LNCaP clone FGC (cell line): Measurements from ENCODE around the gene SYPL1.
"Not testable (repeated sequence)": the region's sequence is repeated elsewhere in the genome, so short reads cannot be mapped to it uniquely, and the experiment has no call there.

ENCODE experiments used
- DNase-seq: peaks from one replicate; pipeline ENCODE4 v3.0.0-alpha.2; 2011; ENCODE audit warnings: low read depth
- H3K4me3 ChIP-seq: 2 replicates; pipeline ENCODE4 v1.5.1; 2011; ENCODE audit warnings: mild to moderate bottlenecking, low read depth, low read length, control low read depth
- CTCF ChIP-seq: IDR thresholded peaks from 2 replicates; pipeline ENCODE4 v1.5.1; 2012; ENCODE audit warnings: mild to moderate bottlenecking; ENCODE audit not compliant: control insufficient read depth, insufficient read depth; ENCODE audit errors: extremely low read depth

The SYPL1 gene

GRCh38 chr7:106142136-106142535 is 30.0 kb upstream of the SYPL1 start:
- no peak overlapping the region for H3K4me3 ChIP-seq
- TF ChIP-seq CTCF = no peak
- DNase-seq = no peak

- DNase-seq = no peak
- H3K4me3 ChIP-seq = no peak overlapping the region
- no peak for TF ChIP-seq CTCF
Observed at GRCh38 chr7:106140406-106141173, 28.5 kb upstream of the SYPL1 start.

GRCh38 chr7:106139265-106140251 is 27.4 kb upstream of the SYPL1 start:
- no peak for DNase-seq
- no peak for TF ChIP-seq CTCF
- no peak overlapping the region for H3K4me3 ChIP-seq

- TF ChIP-seq CTCF = no peak
- DNase-seq = no peak
- no peak overlapping the region for H3K4me3 ChIP-seq
Observed at GRCh38 chr7:106138776-106139175, 26.7 kb upstream of the SYPL1 start.

- not testable (repeated sequence) for H3K4me3 ChIP-seq, DNase-seq
Observed at GRCh38 chr7:106138181-106138580, 26.1 kb upstream of the SYPL1 start.

- no peak for TF ChIP-seq CTCF
- H3K4me3 ChIP-seq = no peak overlapping the region
- no peak for DNase-seq
Observed at GRCh38 chr7:106134241-106134640, 22.1 kb upstream of the SYPL1 start.

- DNase-seq = no peak
- H3K4me3 ChIP-seq = no peak overlapping the region
- no peak for TF ChIP-seq CTCF
Observed at GRCh38 chr7:106129291-106129690, 17.2 kb upstream of the SYPL1 start.
